Stomach smooth muscle (tissue), 2 donors: ENCODE measurements around the gene ATG2A.

ENCODE experiments used
- H3K27ac ChIP-seq: one replicate; pipeline ENCODE4 v1.7.0; 2013; ENCODE audit warnings: mild to moderate bottlenecking, low read length, inconsistent platforms
- H3K27me3 ChIP-seq, 2 donors: one replicate each; pipeline ENCODE4 v1.7.0; 2013; ENCODE audit warnings: low read length in 2 of 2; ENCODE audit not compliant: insufficient read depth in 2 of 2, control insufficient read depth in 1 of 2
- H3K36me3 ChIP-seq, 2 donors: one replicate each; pipeline ENCODE4 v1.7.0; 2013; ENCODE audit warnings: low read length in 2 of 2; ENCODE audit not compliant: control insufficient read depth in 2 of 2, insufficient read depth in 2 of 2
- H3K4me1 ChIP-seq: one replicate; pipeline ENCODE4 v1.7.0; 2013; ENCODE audit warnings: low read length; ENCODE audit not compliant: control insufficient read depth, insufficient read depth
- H3K4me3 ChIP-seq, 2 donors: one replicate each; pipeline ENCODE4 v1.7.0; 2013; ENCODE audit warnings: low read length in 2 of 2
- H3K9ac ChIP-seq, 2 donors: one replicate each; pipeline ENCODE4 v1.7.0; 2013; ENCODE audit warnings: low read length in 2 of 2, mild to moderate bottlenecking in 1 of 2
- H3K9me3 ChIP-seq, 2 donors: one replicate each; pipeline ENCODE4 v1.7.0; 2013; ENCODE audit warnings: low read length in 2 of 2; ENCODE audit not compliant: control insufficient read depth in 2 of 2
- donor health status: healthy.
- donor health status: Pancreatic carcinoma.

The ATG2A gene

DNA sequence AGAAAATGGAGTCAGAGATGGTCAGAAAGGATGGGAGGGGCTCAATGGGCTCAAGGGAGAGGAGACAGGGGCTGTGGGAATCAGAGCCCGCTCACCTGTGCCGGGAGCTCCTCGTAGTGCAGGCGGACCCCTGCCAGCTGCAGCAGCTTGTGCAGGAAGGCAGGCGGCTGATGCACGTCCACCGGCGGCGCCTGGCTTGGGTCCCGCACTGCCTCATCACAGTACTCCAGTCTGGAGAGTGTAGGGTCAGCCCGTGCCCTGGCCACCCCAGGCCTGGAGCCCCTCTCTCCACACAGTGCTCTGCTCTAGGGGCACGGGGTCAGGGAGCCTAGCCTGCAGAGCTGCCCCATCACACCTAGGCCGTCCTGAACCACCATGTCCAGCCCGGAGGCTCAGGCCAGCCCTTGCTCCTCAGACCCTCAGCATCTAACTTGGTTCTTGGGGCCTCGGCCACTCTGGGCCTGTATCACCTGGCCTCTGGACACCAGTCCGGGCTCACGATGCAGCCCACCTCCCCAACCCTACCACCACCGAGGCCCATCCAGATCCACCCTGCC is 3.8 kb downstream of the ATG2A start:
- Histone ChIP-seq H3K27ac (no peak overlapping the region), H3K4me1 (peaks cover 21% of the 10 kb centered on the region), H3K36me3 (peaks cover 30 to 38% of the 10 kb centered on the region in 2 donors), H3K9me3 (no peaks in the 10 kb centered on the region), H3K27me3 (no peaks in the 10 kb centered on the region), H3K9ac (no peak overlapping the region), H3K4me3 (no peak overlapping the region)

DNA sequence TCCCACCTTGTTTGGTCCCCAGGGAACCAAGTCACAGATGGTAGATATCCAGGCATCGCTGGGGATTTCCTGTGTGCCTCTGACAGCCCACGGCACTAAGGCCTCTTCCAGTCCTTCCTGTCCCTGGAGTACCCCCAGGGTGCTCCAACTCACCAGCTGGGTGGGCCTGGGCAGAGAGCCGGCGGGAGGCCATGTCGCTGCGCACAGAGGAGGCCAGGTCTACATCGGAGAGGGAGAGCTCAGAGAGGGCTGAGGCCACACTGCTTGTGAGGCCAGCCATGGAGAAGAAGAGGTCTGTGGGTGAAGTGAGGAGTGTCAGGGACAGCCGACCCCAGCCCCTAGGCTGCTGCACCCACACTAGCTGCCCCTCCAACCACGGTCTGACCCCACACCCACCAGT is 5.3 kb downstream of the ATG2A start:
- H3K4me1 ChIP-seq = peaks cover 16% of the 10 kb centered on the region
- H3K36me3 ChIP-seq = peaks cover 33 to 52% of the 10 kb centered on the region in 2 donors

DNA sequence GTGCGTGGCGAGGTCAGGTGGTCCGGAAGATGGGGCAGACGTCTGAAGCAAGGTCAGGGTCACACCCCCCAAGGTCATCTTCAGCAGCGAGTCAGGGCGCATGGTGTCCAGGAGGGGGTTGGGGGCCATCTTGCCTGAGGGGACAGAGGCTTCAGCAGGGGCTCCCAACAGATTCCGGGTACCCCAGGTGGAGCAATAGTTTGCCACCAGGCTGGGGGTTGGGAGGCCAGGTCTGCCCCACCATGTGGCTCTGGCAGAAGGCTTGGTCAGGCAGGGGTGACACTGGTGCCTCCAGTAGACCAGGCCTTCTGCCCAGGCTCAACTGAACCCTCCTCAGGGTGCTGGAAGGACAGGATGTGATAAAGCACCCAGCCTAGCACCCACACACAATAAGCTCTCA is 5.9 kb downstream of the ATG2A start:
- Histone ChIP-seq H3K9ac (no peak overlapping the region), H3K9me3 (no peaks in the 10 kb centered on the region), H3K27me3 (no peaks in the 10 kb centered on the region), H3K36me3 (peaks cover 33 to 56% of the 10 kb centered on the region in 2 donors), H3K4me3 (no peak overlapping the region), H3K4me1 (peaks cover 11% of the 10 kb centered on the region), H3K27ac (no peak overlapping the region)

More for the DNA sequence above, 5.3 kb downstream of the ATG2A start:
- H3K27ac ChIP-seq = no peak overlapping the region
- no peak overlapping the region for H3K4me3 ChIP-seq
- H3K9ac ChIP-seq = no peak overlapping the region
- H3K27me3 ChIP-seq = no peaks in the 10 kb centered on the region
- no peaks in the 10 kb centered on the region for H3K9me3 ChIP-seq

DNA sequence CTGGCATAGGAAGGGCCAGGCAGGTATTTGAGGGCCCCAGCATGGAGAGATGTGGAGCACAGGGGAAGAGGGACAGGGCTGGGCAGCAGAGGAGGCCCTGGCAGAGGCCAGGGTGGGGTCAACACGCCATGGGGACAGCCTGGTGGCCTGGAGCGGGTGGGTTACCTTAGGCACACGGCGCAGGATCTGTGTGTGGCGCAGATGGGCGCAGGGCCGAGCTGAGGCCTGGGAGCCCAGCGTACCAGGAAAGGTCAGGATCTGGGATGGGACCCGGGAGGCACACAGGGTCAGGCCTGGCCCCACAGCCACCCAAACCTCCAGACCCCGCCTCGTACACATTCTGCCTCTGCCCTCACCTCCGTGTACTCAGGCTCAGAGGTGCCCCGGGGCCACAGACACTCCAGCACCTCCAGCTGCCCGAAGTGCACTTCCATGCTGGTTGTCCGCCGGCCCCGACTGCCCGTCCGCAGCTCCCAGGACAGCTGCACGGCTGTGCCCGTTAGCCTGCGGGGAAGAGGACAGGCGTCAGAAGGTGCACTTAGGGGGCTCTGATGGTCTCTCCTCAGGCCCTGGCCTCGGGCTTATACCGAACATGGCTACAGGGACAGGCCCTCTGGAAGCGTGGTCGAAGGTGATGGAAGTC is 6.4 kb downstream of the ATG2A start:
- Histone ChIP-seq H3K4me3 (no peak overlapping the region), H3K27me3 (no peaks in the 10 kb centered on the region), H3K9me3 (no peaks in the 10 kb centered on the region), H3K4me1 (peaks cover 5% of the 10 kb centered on the region), H3K36me3 (peaks cover 39 to 59% of the 10 kb centered on the region in 2 donors), H3K27ac (no peak overlapping the region), H3K9ac (no peak overlapping the region)

DNA sequence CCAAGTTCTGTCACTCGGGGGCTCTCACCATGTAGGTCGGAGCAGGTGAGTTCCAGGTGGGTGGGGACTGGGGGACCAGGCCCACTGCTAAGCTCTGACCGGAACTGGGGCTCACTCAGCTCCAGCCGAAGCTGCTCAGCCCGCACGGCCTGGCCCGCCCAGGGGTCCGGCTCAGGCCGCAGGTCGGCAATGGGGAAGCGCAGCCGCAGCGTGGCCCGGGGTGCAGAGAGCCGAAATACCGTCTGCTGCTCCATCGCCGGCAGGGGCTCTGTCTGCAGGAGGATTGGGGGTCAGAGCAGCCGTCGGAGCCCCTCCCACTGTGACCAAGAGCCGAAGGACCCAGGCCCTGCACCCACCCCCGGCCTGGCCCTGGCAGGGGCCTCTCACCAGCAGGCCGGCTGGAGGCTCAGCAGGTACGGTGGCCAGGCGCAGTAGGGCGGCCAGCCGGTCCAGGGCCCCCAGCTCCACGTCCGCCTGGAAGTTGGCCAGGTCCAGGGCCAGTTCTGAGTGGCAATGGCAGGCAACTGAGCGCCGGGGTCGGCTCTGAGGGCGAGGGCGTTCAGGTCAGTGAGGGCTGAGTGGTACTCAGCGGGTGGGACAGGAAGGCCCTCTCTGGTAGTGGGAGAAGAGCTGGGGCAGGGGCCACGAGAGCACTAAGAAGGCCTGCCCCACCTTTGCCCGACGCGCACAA is 7.2 kb downstream of the ATG2A start:
- H3K9me3 ChIP-seq = no peaks in the 10 kb centered on the region
- no peaks in the 10 kb centered on the region for H3K27me3 ChIP-seq
- no peak overlapping the region for H3K9ac ChIP-seq
- no peaks in the 10 kb centered on the region for H3K4me1 ChIP-seq
- H3K27ac ChIP-seq = no peak overlapping the region
- peaks cover 46 to 65% of the 10 kb centered on the region in 2 donors for H3K36me3 ChIP-seq
- no peak overlapping the region for H3K4me3 ChIP-seq

DNA sequence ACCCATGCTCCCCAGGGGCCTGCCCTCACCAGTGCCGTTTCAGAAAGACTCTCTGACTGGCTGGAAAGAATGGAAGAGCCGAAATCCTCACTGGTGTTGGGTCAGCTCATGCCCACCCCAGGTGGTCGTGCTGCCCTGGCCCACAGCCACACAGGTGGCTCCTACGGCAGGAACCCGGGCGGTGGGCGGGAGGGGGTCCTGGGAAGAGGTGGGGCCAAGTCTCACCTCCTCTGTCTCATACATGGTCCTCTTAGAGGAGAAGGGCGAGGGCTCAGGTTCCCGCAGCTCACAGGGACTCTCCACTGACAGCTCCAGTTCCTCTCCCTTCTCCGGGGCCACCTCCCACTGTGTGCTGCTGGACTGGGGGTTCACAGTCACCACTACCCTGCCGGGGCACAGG is 8.2 kb downstream of the ATG2A start:
- H3K4me3 ChIP-seq = no peak overlapping the region
- no peaks in the 10 kb centered on the region for H3K4me1 ChIP-seq
- no peak overlapping the region for H3K9ac ChIP-seq
- H3K36me3 ChIP-seq = peaks cover 43 to 63% of the 10 kb centered on the region in 2 donors
- no peaks in the 10 kb centered on the region for H3K9me3 ChIP-seq
- no peaks in the 10 kb centered on the region for H3K27me3 ChIP-seq
- no peak overlapping the region for H3K27ac ChIP-seq

DNA sequence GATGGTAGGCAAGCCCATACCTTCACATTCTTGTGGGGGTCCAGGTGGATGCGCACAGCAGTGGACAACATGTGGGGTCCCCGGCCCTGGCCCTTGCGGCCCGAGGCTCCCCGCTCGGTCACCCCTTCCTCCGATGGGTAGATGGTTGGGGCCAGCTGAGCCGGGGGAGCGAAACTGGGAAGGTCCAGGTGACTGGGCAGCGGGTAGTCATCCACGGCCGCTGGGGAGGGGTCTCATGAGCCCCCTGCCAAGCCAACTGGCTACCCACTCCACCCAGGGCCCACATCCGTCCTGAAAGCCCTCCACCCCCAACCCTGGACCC is 10.7 kb downstream of the ATG2A start:
- Histone ChIP-seq H3K36me3 (peaks cover 40 to 50% of the 10 kb centered on the region in 2 donors), H3K4me1 (no peaks in the 10 kb centered on the region), H3K9me3 (no peaks in the 10 kb centered on the region), H3K27ac (no peak overlapping the region), H3K9ac (no peak overlapping the region), H3K27me3 (no peaks in the 10 kb centered on the region), H3K4me3 (no peak overlapping the region)

DNA sequence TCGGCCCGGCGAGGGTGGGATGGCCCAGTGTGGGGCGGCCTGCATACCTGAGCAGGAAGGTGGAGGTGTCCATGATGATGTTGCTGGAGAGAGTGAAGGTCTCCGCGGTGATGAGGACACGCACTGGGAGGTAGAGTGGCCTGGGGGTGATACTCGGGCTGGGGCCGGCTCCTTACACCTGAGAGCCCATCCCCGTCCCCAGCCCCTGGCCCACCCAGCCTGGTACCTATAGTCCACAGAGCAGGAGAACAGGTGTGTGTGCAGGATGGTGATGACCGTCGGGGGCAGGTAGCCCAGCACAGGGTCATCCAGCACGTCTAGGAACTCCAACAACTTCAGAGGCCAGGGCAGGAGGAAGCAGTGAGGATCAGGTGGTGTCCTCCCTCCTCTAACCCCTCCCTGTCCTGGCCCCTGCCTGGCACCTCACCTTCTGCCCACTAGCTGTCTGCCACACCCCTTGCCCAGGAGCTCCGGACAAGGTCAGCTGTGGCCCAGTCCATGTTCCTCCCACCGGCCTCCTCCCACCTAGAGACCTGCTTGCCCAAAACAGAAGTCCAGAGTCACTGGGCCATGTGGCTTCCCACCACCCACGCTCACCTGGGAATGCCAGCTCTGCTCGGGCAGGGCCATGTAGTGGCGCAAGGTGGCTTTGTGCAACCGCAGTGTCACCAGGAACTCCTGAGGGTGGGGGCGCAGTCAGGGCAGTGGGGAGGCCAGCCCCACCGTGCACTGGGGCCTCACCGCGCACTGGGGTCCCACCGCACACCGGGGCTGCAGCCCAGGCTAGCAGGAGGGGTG is 11.3 kb downstream of the ATG2A start:
- no peaks in the 10 kb centered on the region for H3K27me3 ChIP-seq
- peaks cover 38 to 45% of the 10 kb centered on the region in 2 donors for H3K36me3 ChIP-seq
- no peak overlapping the region for H3K9ac ChIP-seq
- no peak overlapping the region for H3K27ac ChIP-seq
- no peaks in the 10 kb centered on the region for H3K4me1 ChIP-seq
- H3K9me3 ChIP-seq = no peaks in the 10 kb centered on the region
- H3K4me3 ChIP-seq = no peak overlapping the region

DNA sequence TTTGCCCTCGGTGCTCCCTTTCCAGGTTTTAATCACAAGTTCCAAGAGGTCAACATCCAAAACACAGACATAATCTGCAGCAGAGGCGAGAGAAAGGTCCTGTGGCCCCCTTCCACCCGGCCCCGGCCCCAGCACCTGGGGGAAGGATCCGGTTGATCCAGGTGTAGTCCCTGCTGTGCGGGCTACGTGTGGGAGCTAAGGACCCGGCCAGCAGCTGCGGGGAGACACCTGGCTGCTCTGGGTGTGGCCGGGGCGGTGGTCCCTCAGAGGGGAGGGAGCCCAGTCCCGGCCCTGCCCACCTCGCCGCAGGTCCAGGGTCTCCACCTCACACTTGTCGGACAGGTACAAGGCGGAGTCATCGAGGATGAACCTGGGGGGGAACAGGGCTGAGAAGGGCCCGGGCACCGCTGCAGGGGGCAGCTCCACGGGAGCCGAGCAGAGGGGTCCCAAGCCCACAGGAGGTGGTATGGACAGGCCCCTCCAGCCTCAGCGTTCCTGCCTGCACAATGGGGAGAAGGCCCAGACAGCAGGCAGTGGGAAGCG is 13.6 kb downstream of the ATG2A start:
- H3K9me3 ChIP-seq = no peaks in the 10 kb centered on the region
- no peaks in the 10 kb centered on the region for H3K27me3 ChIP-seq
- H3K27ac ChIP-seq = no peak overlapping the region
- no peak overlapping the region for H3K4me3 ChIP-seq
- no peak overlapping the region for H3K9ac ChIP-seq
- peaks cover 35 to 40% of the 10 kb centered on the region in 2 donors for H3K36me3 ChIP-seq
- H3K4me1 ChIP-seq = no peaks in the 10 kb centered on the region

DNA sequence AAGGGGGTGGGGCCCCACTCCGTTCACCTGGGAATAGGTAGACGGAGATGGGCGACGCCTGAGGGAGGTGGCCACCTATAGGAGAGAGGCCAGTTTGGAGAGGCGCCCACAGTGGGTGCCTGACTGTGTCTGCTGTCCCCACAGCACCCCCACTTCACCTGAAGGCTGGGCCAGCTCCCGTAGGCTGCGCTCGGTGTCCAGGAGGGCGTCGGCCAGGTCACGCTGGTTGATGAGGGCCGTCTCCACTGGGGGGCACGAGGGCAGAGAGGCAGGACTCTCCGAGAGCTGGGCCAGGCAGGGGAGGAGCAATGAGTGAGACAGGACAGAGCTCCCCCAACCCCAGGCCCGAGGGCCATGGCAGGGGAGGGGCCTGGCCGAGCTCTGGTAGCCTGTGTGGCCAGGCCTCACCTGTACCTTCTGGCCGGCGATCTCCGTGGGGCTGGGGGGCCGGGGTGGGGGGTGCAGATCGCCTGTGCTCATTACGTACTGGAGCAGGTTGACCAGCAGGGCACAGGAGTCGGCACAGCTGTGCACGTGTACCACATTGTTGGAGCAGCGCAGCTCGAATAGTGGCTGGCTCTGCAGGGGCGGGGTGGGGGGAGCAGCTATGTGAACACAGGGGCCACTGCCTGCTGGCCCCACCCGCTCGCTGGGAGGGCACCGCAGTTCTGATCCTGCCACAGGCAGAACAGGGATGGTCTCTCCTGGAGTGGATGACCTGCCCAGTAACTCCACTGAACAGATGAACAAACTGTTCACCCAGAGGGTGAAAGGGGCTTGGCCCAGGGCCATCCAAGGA is 14.7 kb downstream of the ATG2A start:
- no peak overlapping the region for H3K27ac ChIP-seq
- H3K9ac ChIP-seq = no peak overlapping the region
- H3K4me1 ChIP-seq = no peaks in the 10 kb centered on the region
- H3K27me3 ChIP-seq = no peaks in the 10 kb centered on the region
- no peaks in the 10 kb centered on the region for H3K9me3 ChIP-seq
- peaks cover 35 to 39% of the 10 kb centered on the region in 2 donors for H3K36me3 ChIP-seq
- no peak overlapping the region for H3K4me3 ChIP-seq
